Transverse colon (tissue), 4 donors: ENCODE results near the gene TOR1A. TPM values are rescaled to one million over a fixed set of nuclear protein-coding genes. Genes with fewer than 3 reads are reported as not detected.
A peak's percentile ranks its signal among the peaks of the same experiment; 100 is the strongest.

Experiments used
- DNase-seq: peaks from one replicate; pipeline ENCODE4 v3.0.0-alpha.2; 2019
- H3K27ac ChIP-seq, 4 donors: fragments of 200-600 bp; sonication (generic); 2 replicates each; pipeline ENCODE4 v1.5.1; 2016 to 2018; ENCODE audit warnings: inconsistent platforms in 4 of 4
- H3K27me3 ChIP-seq: fragments of 200-600 bp; sonication (generic); 2 replicates; pipeline ENCODE4 v1.5.1; 2017; ENCODE audit warnings: inconsistent platforms
- H3K36me3 ChIP-seq, 4 donors: fragments of 200-600 bp; sonication (generic); 2 replicates each; pipeline ENCODE4 v1.5.1; 2017 to 2019; ENCODE audit warnings: inconsistent platforms in 4 of 4
- H3K4me1 ChIP-seq, 4 donors: fragments of 200-600 bp; sonication (generic); 2 replicates each; pipeline ENCODE4 v1.5.1; 2017 to 2020; ENCODE audit warnings: inconsistent platforms in 4 of 4
- H3K4me3 ChIP-seq, 4 donors: fragments of 200-600 bp; sonication (generic); 1 replicate in 1 of 4; 2 replicates in 3 of 4; pipeline versions ENCODE4 v1.5.1 to v1.6.1; 2017 to 2019; ENCODE audit warnings: inconsistent platforms in 4 of 4
- H3K9me3 ChIP-seq, 2 donors: fragments of 200-600 bp; sonication (generic); 2 replicates each; pipeline ENCODE4 v1.5.1; 2017 to 2019; ENCODE audit warnings: inconsistent platforms in 2 of 2
- CTCF ChIP-seq, 5 experiments: fragments of 200-600 bp in 3 of 5; fragments of 450-650 bp in 2 of 5; sonication (generic) in 3 of 5; IDR thresholded peaks; 1 replicate in 2 of 5; 2 replicates in 3 of 5; pipeline ENCODE4 v1.5.1; 2016 to 2017; ENCODE audit warnings: antibody characterized with exemption in 5 of 5, inconsistent platforms in 3 of 5, mild to moderate bottlenecking in 2 of 5, moderate library complexity in 1 of 5
- EP300 ChIP-seq: sonication (generic); formaldehyde crosslinking; IDR thresholded peaks from one replicate; pipeline ENCODE4 v1.6.1; 2017; ENCODE audit warnings: antibody characterized with exemption, low read depth
- POLR2A ChIP-seq: fragments of 450-650 bp; IDR thresholded peaks from one replicate; pipeline ENCODE4 v1.6.1; 2016; ENCODE audit warnings: antibody characterized with exemption, mild to moderate bottlenecking, moderate library complexity
- POLR2AphosphoS5 ChIP-seq, 3 donors: sonication (generic); formaldehyde crosslinking; IDR thresholded peaks; one replicate each; pipeline ENCODE4 v1.6.1; 2016; ENCODE audit warnings: antibody characterized with exemption in 3 of 3
- WGBS, 2 donors: methylation state at CpG; one replicate each; pipeline ENCODE4 v1.1.5; 2018; ENCODE audit warnings: low coverage in 1 of 2; 5-methylcytosine and 5-hydroxymethylcytosine counted together
- in situ Hi-C, 4 donors: fragments of 200-750 bp; cut with MboI; loops; one replicate each; pipeline versions ENCODE4 v1.15.0 to v1.15.1; 2017; ENCODE audit warnings: low sequenced_read_pairs in 3 of 4, low pct_ligation_motif_present in 1 of 4, low pct_unique_long_range_greater_than_20kb in 1 of 4
- intact Hi-C: fragments of 100-400 bp; cut with DNase I; formaldehyde crosslinking; loops from one replicate; pipeline ENCODE4 v1.15.1; 2023; ENCODE audit warnings: low total_unique reads
- total RNA-seq, 4 donors: library from RNA; depleted of rRNA; stranded (reverse); fragments of >200 nt; gene quantifications; one replicate each; pipeline ENCODE4 v1.1.0, GENCODE V29; 2016

Gene TOR1A
- total RNA-seq, 4 donors from 2014 or later: 6.2 to 47.0 (median 40.0) TPM

DNA sequence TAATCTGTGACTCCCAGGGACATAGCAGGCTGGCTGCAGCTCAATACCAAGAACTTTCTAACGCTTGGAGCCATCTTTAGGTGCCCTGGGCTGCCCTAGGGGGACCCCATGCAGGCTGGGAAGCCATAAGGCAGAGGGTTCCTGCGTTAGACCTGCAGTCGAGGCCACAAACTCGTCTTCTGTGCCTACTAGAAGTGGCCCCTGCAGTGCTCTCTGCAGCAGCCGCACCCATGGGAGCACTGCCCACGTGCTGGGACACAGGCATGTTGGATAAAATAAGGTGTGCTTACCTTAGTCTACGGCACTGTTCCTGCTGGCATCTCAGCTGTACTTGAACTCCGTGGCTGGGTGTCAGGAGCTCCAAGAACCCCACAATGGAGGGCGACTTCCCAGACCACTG is 11.6 kb downstream of the TOR1A start:
- DNase-seq: peak; percentile 57
- intact Hi-C loops (no loop called here), in situ Hi-C loops (no loop called here)
- Histone ChIP-seq H3K36me3 (peaks cover 0 to 8% (median 7%) of the 10 kb centered on the region in 4 donors), H3K27me3 (no peaks in the 10 kb centered on the region), H3K4me3 (no peak overlapping the region), H3K9me3 (no peaks in the 10 kb centered on the region), H3K4me1 (peaks cover 0 to 30% (median 20%) of the 10 kb centered on the region in 4 donors), H3K27ac (peak overlapping the region; percentile 66 to 79 (median 68))
- WGBS, 2 donors: 58% methylated on average over 9 of the region's 9 CpGs; no CpG with 5 or more reads in 1 of the 2 donors
- peak in 1 of 3 donors; percentile 52 for TF ChIP-seq POLR2AphosphoS5 (IDR thresholded peaks at IDR 0.05)
- TF ChIP-seq CTCF (IDR thresholded peaks at IDR 0.05): no peak
- TF ChIP-seq EP300: no peak
- TF ChIP-seq POLR2A: peak; percentile 37

DNA sequence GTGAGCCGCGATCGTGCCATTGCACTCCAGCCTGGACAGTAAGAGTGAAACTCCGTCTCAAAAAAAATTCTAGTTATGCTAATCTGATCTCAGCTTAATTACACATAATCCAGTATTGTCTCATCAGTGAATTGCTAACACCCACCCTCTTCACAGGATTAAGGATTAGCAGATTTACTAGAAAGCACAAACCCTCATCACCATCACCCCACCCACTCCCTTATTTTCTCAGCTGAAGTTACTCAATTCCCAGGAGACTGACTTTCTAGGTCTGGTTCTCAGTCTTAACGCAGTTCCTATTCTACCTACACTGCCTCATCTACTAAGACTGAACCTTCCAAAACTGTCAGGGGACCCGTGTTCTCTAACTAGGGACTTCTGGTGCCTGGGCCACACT is 12.0 kb downstream of the TOR1A start:
- Histone ChIP-seq H3K36me3 (peaks cover 0 to 8% (median 7%) of the 10 kb centered on the region in 4 donors), H3K27ac (peak overlapping the region; percentile 66 to 79 (median 68)), H3K27me3 (no peaks in the 10 kb centered on the region), H3K4me1 (peaks cover 0 to 30% (median 20%) of the 10 kb centered on the region in 4 donors), H3K9me3 (no peaks in the 10 kb centered on the region), H3K4me3 (no peak overlapping the region)
- 36 to 100% methylated on average over 1 to 6 of the region's 6 CpGs for WGBS, 2 donors
- in situ Hi-C loops (no loop called here), intact Hi-C loops (no loop called here)
- DNase-seq: no peak
- TF ChIP-seq POLR2AphosphoS5 (IDR thresholded peaks at IDR 0.05): no peak
- TF ChIP-seq CTCF (IDR thresholded peaks at IDR 0.05): no peak
- TF ChIP-seq POLR2A: no peak
- TF ChIP-seq EP300: no peak

- Histone ChIP-seq H3K36me3 (peaks cover 0 to 7% (median 2%) of the 10 kb centered on the region in 4 donors), H3K27me3 (no peaks in the 10 kb centered on the region), H3K27ac (peak overlapping the region; percentile 66 to 79 (median 69)), H3K9me3 (no peaks in the 10 kb centered on the region), H3K4me1 (peaks cover 0 to 41% (median 20%) of the 10 kb centered on the region in 4 donors), H3K4me3 (peak overlapping the region in 1 of 4 donors; percentile 0)
- TF ChIP-seq POLR2AphosphoS5 (IDR thresholded peaks at IDR 0.05) (no peak), EP300 (no peak)
- intact Hi-C loops (no loop called here), in situ Hi-C loops (no loop called here)
- no peak for DNase-seq
- 59 to 62% methylated on average over 6 of the region's 6 CpGs for WGBS, 2 donors
Measured at GRCh38 chr9:129810788-129811187, 13.1 kb downstream of the TOR1A start.

DNA sequence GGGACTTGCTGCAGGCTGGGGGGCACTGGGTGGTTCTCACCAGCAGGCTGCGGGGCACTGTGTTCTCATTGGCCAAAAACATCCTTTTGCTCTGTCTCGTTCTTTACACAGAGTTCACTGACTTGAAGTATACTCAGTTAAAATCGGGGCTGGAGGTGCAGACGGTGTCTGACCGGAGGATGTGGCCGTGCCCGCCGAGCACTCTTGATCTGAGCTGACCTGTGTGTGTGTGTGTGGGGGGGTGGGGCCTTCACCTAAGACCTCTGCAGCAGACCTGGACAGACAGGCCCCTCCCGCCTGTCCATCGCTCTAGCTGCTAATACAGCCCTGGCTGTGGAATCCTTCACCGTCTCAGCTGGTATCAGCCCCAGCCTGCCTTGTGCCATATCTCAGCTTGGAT is 13.8 kb downstream of the TOR1A start:
- no peaks in the 10 kb centered on the region for H3K9me3 ChIP-seq
- intact Hi-C loops (no loop called here), in situ Hi-C loops (no loop called here)
- peaks cover 0 to 48% (median 23%) of the 10 kb centered on the region in 4 donors for H3K4me1 ChIP-seq
- 40 to 86% methylated on average over 1 to 11 of the region's 11 CpGs for WGBS, 2 donors
- DNase-seq: no peak
- TF ChIP-seq EP300: no peak
- TF ChIP-seq POLR2A: no peak
- TF ChIP-seq CTCF (IDR thresholded peaks at IDR 0.05): no peak
- TF ChIP-seq POLR2AphosphoS5 (IDR thresholded peaks at IDR 0.05): no peak
- no peaks in the 10 kb centered on the region for H3K27me3 ChIP-seq
- H3K4me3 ChIP-seq: no peak overlapping the region
- H3K27ac ChIP-seq: peak overlapping the region; percentile 66 to 79 (median 69)
- H3K36me3 ChIP-seq: peaks cover 0 to 7% (median 2%) of the 10 kb centered on the region in 4 donors

DNA sequence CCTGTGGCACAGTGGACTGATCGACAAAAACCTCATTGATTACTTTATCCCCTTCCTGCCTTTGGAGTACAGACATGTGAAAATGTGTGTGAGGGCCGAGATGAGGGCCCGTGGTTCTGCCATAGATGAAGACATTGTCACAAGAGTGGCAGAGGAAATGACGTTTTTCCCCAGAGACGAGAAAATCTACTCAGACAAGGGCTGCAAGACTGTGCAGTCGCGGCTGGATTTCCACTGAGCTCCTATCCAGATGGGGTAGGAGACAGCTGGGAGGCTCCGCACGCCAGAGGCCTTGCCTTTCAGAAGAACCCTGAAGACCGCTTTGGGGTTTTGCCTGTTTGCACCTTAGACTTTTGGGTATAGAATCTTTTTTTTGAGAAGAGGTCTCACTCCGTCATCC is 14.6 kb downstream of the TOR1A start:
- no peaks in the 10 kb centered on the region for H3K27me3 ChIP-seq
- in situ Hi-C loops: no loop called here
- H3K4me1 ChIP-seq: peaks cover under 1 to 54% (median 25%) of the 10 kb centered on the region in 4 donors
- no peak overlapping the region for H3K4me3 ChIP-seq
- peaks cover 0 to 7% (median 2%) of the 10 kb centered on the region in 4 donors for H3K36me3 ChIP-seq
- no peaks in the 10 kb centered on the region for H3K9me3 ChIP-seq
- intact Hi-C loops: no loop called here
- WGBS, 2 donors: 85 to 89% methylated on average over 5 to 11 of the region's 11 CpGs
- TF ChIP-seq CTCF (IDR thresholded peaks at IDR 0.05) (no peak), POLR2A (no peak), POLR2AphosphoS5 (IDR thresholded peaks at IDR 0.05) (no peak), EP300 (no peak)
- H3K27ac ChIP-seq: no peak overlapping the region
- no peak for DNase-seq
